Endothelial cell of umbilical vein (primary cell): ENCODE results near the gene TBCD.

ENCODE experiments used
- CTCF ChIP-seq, 2 donors: IDR thresholded peaks; 1 replicate in 1 of 2; 2 replicates in 1 of 2; pipeline ENCODE4 v1.5.1; 2011; ENCODE audit warnings: low read length in 2 of 2, mild to moderate bottlenecking in 2 of 2, moderate library complexity in 2 of 2, control low read depth in 1 of 2, inconsistent platforms in 1 of 2, low read depth in 1 of 2; ENCODE audit not compliant: insufficient read depth in 1 of 2; ENCODE audit errors: extremely low read depth in 1 of 2
- EZH2 ChIP-seq: IDR thresholded peaks from 2 replicates; pipeline ENCODE4 v1.6.1; 2012; ENCODE audit warnings: borderline replicate concordance, low read depth, mild to moderate bottlenecking, moderate library complexity, low read length, inconsistent platforms; ENCODE audit not compliant: severe bottlenecking
- JUN ChIP-seq: IDR thresholded peaks from 2 replicates; pipeline ENCODE4 v1.6.1; 2011; ENCODE audit warnings: borderline replicate concordance, low read depth; ENCODE audit not compliant: insufficient read length, insufficient read depth
- POLR2A ChIP-seq: IDR thresholded peaks from 2 replicates; pipeline ENCODE4 v1.6.1; 2012; ENCODE audit warnings: low read depth, mild to moderate bottlenecking, control low read depth, low read length
- POLR2AphosphoS5 ChIP-seq: IDR thresholded peaks from 2 replicates; pipeline ENCODE4 v1.6.1; 2012; ENCODE audit warnings: low read depth, mild to moderate bottlenecking, control low read depth, low read length, moderate library complexity; ENCODE audit not compliant: insufficient read depth

GRCh38 chr17:82826211-82826610 is 74.3 kb downstream of the TBCD start:
- TF ChIP-seq CTCF (IDR thresholded peaks at IDR 0.05; ENCODE audit: extremely low read depth in 1 of 2, insufficient read depth in 1 of 2, low read depth in 1 of 2, low read length in 2 of 2) (no peak), POLR2AphosphoS5 (no peak), EZH2 (no peak), POLR2A (no peak), JUN (no peak)
